GM15510 (cell line): ENCODE data around the gene BMP6.

Experiments
- POLR2A ChIP-seq: IDR thresholded peaks from 3 replicates; pipeline ENCODE4 v1.6.1; 2011; ENCODE audit warnings: borderline replicate concordance; ENCODE audit not compliant: insufficient read length; ENCODE audit errors: extremely low read depth

BMP6 gene

GRCh38 chr6:7813704-7814103, 87.8 kb downstream of the BMP6 start:
- no peak for TF ChIP-seq POLR2A

- no peak for TF ChIP-seq POLR2A
Measured at GRCh38 chr6:7815716-7816115, 89.8 kb downstream of the BMP6 start.

- TF ChIP-seq POLR2A, result no peak
Measured at GRCh38 chr6:7818257-7819214, 92.6 kb downstream of the BMP6 start.

- TF ChIP-seq POLR2A, result no peak
Measured at GRCh38 chr6:7819431-7820015, 93.6 kb downstream of the BMP6 start.

GRCh38 chr6:7820288-7820835, 94.5 kb downstream of the BMP6 start:
- TF ChIP-seq POLR2A, result no peak

GRCh38 chr6:7821426-7821825, 95.5 kb downstream of the BMP6 start:
- TF ChIP-seq POLR2A, result no peak

- TF ChIP-seq POLR2A, result no peak
Measured at GRCh38 chr6:7823552-7823951, 97.7 kb downstream of the BMP6 start.

- no peak for TF ChIP-seq POLR2A
Measured at GRCh38 chr6:7825986-7826385, 100.1 kb downstream of the BMP6 start.

GRCh38 chr6:7827142-7827541, 101.2 kb downstream of the BMP6 start:
- TF ChIP-seq POLR2A, result no peak

GRCh38 chr6:7828124-7828523, 102.2 kb downstream of the BMP6 start:
- TF ChIP-seq POLR2A, result no peak

- no peak for TF ChIP-seq POLR2A
Measured at GRCh38 chr6:7832904-7833750, 107.2 kb downstream of the BMP6 start.

- TF ChIP-seq POLR2A, result no peak
Measured at GRCh38 chr6:7833751-7834070, 107.8 kb downstream of the BMP6 start.

GRCh38 chr6:7836371-7837026, 110.6 kb downstream of the BMP6 start:
- TF ChIP-seq POLR2A, result no peak

GRCh38 chr6:7841781-7842468, 116.0 kb downstream of the BMP6 start:
- no peak for TF ChIP-seq POLR2A
